ENCODE results near the gene TBX18.

GRCh38 chr6:84753173-84753572 lies 11.2 kb downstream of the TBX18 start:
- no peak for TF ChIP-seq CTCF (IDR thresholded peaks at IDR 0.05)
- TF ChIP-seq POLR2A (IDR thresholded peaks at IDR 0.05): no peak
